Osteoblast (primary cell): Measurements from ENCODE around the gene SLC12A7. TPM values are rescaled to one million over a fixed set of nuclear protein-coding genes. Genes with fewer than 3 reads are reported as not detected.

ENCODE experiments used
- DNase-seq: peaks from one replicate; pipeline ENCODE4 v3.0.0; 2011; ENCODE audit warnings: low spot score, mixed read lengths; ENCODE audit not compliant: insufficient read length; ENCODE audit errors: missing footprints
- H2AFZ ChIP-seq: 2 replicates; pipeline ENCODE4 v1.6.0; 2011; ENCODE audit warnings: mild to moderate bottlenecking, low read length
- H3K27ac ChIP-seq: 2 replicates; pipeline ENCODE4 v1.5.1; 2011; ENCODE audit warnings: mild to moderate bottlenecking, low read depth, low read length, moderate library complexity
- H3K27me3 ChIP-seq: 2 replicates; pipeline ENCODE4 v1.6.0; 2012; ENCODE audit warnings: mild to moderate bottlenecking, control low read depth, inconsistent platforms, low read length, moderate library complexity; ENCODE audit not compliant: insufficient read depth
- H3K36me3 ChIP-seq: 2 replicates; pipeline ENCODE4 v1.5.1; 2011; ENCODE audit warnings: mild to moderate bottlenecking, low read length, control low read depth, moderate library complexity; ENCODE audit not compliant: insufficient read depth
- H3K4me1 ChIP-seq: 2 replicates; pipeline ENCODE4 v1.5.1; 2011; ENCODE audit warnings: mild to moderate bottlenecking, low read length, control low read depth, moderate library complexity; ENCODE audit not compliant: insufficient read depth
- H3K4me2 ChIP-seq: 2 replicates; pipeline ENCODE4 v1.6.0; 2011; ENCODE audit warnings: mild to moderate bottlenecking, low read length; ENCODE audit not compliant: insufficient read depth
- H3K4me3 ChIP-seq: fragments of 200-600 bp; sonication (generic); 3 replicates; pipeline ENCODE4 v1.5.1; 2012; ENCODE audit warnings: mild to moderate bottlenecking, low read length, inconsistent platforms; ENCODE audit not compliant: insufficient read depth
- H3K79me2 ChIP-seq: 2 replicates; pipeline ENCODE4 v1.6.0; 2012; ENCODE audit warnings: mild to moderate bottlenecking, low read length, control low read depth, inconsistent platforms; ENCODE audit not compliant: insufficient read depth
- H3K9me3 ChIP-seq: 2 replicates; pipeline ENCODE4 v1.5.1; 2011; ENCODE audit warnings: low read depth, low read length, control low read depth
- H4K20me1 ChIP-seq: 2 replicates; pipeline ENCODE4 v1.6.0; 2012; ENCODE audit warnings: mild to moderate bottlenecking, low read length, control low read depth; ENCODE audit not compliant: insufficient read depth
- CTCF ChIP-seq: IDR thresholded peaks from 2 replicates; pipeline ENCODE4 v1.5.1; 2011; ENCODE audit warnings: mild to moderate bottlenecking, low read depth, low read length, moderate library complexity; ENCODE audit errors: extremely low read depth
- total RNA-seq: library from RNA; depleted of rRNA; stranded (reverse); fragments of >200 nt; gene quantifications from 2 replicates; pipeline ENCODE4 v1.2.3, GENCODE V29; 2012

SLC12A7 gene
- total RNA-seq, 1 donor, result 6.9 TPM

- no peak overlapping the region for H3K27ac ChIP-seq
- H2AFZ ChIP-seq, result no peak overlapping the region
- DNase-seq, result no peak
- no peak overlapping the region for H3K4me3 ChIP-seq
- H3K79me2 ChIP-seq, result no peaks in the 10 kb centered on the region
- H4K20me1 ChIP-seq, result no peaks in the 10 kb centered on the region
- TF ChIP-seq CTCF, result no peak
- peaks cover 13% of the 10 kb centered on the region for H3K27me3 ChIP-seq
- H3K9me3 ChIP-seq, result no peaks in the 10 kb centered on the region
- no peaks in the 10 kb centered on the region for H3K36me3 ChIP-seq
- no peaks in the 10 kb centered on the region for H3K4me1 ChIP-seq
- no peak overlapping the region for H3K4me2 ChIP-seq
These were observed 5.1 kb upstream of the SLC12A7 start for GRCh38 chr5:1116977-1117376.

GRCh38 chr5:1116109-1116740 lies 4.4 kb upstream of the SLC12A7 start:
- Histone ChIP-seq H2AFZ (no peak overlapping the region), H3K4me3 (no peak overlapping the region), H3K4me1 (no peaks in the 10 kb centered on the region), H3K9me3 (no peaks in the 10 kb centered on the region), H3K36me3 (no peaks in the 10 kb centered on the region), H3K27me3 (peaks cover 13% of the 10 kb centered on the region), H3K79me2 (no peaks in the 10 kb centered on the region), H3K4me2 (no peak overlapping the region), H4K20me1 (no peaks in the 10 kb centered on the region), H3K27ac (no peak overlapping the region)
- no peak for DNase-seq
- no peak for TF ChIP-seq CTCF

GRCh38 chr5:1115123-1115815 lies 3.4 kb upstream of the SLC12A7 start:
- H3K4me2 ChIP-seq, result no peak overlapping the region
- H3K9me3 ChIP-seq, result no peaks in the 10 kb centered on the region
- TF ChIP-seq CTCF, result no peak
- H3K79me2 ChIP-seq, result no peaks in the 10 kb centered on the region
- no peak overlapping the region for H3K4me3 ChIP-seq
- no peak overlapping the region for H2AFZ ChIP-seq
- no peaks in the 10 kb centered on the region for H4K20me1 ChIP-seq
- no peak for DNase-seq
- H3K27me3 ChIP-seq, result peaks cover 10% of the 10 kb centered on the region
- peaks cover 4% of the 10 kb centered on the region for H3K4me1 ChIP-seq
- no peak overlapping the region for H3K27ac ChIP-seq
- no peaks in the 10 kb centered on the region for H3K36me3 ChIP-seq

GRCh38 chr5:1113805-1114586 lies 2.1 kb upstream of the SLC12A7 start:
- no peaks in the 10 kb centered on the region for H4K20me1 ChIP-seq
- H3K9me3 ChIP-seq, result no peaks in the 10 kb centered on the region
- no peak overlapping the region for H2AFZ ChIP-seq
- peaks cover 10% of the 10 kb centered on the region for H3K27me3 ChIP-seq
- H3K27ac ChIP-seq, result no peak overlapping the region
- H3K4me1 ChIP-seq, result peaks cover 4% of the 10 kb centered on the region
- TF ChIP-seq CTCF, result no peak
- no peak overlapping the region for H3K4me3 ChIP-seq
- DNase-seq, result no peak
- H3K4me2 ChIP-seq, result no peak overlapping the region
- H3K36me3 ChIP-seq, result no peaks in the 10 kb centered on the region
- no peaks in the 10 kb centered on the region for H3K79me2 ChIP-seq
